Heart left ventricle (tissue), 16 donors: ENCODE measurements around the gene PARVG. TPM values are rescaled to one million over a fixed set of nuclear protein-coding genes. Genes with fewer than 3 reads are reported as not detected.

ENCODE experiments used
- ATAC-seq, 4 donors: fragments of 200-7000 bp; cut with Tn5 transposase; one replicate each; pipeline ENCODE4 v1.9.1; 2020 to 2022; ENCODE audit warnings: moderate library complexity in 4 of 4, mild to moderate bottlenecking in 3 of 4, moderate number of reproducible peaks in 1 of 4
- DNase-seq, 5 donors: peaks; one replicate each; pipeline ENCODE4 v3.0.0-alpha.2; 2020
- H3K27ac ChIP-seq, 12 donors: fragments of 200-600 bp; sonication (generic) in 4 of 12; one replicate each; pipeline versions ENCODE4 v1.5.0 to v1.8.0; 2016 to 2022; ENCODE audit warnings: mild to moderate bottlenecking in 2 of 12
- H3K27me3 ChIP-seq, 9 donors: fragments of 200-600 bp; sonication (generic) in 2 of 9; one replicate each; pipeline versions ENCODE4 v1.5.1 to v1.8.0; 2016 to 2022; ENCODE audit warnings: mild to moderate bottlenecking in 3 of 9
- H3K36me3 ChIP-seq, 9 donors: fragments of 200-600 bp; sonication (generic) in 2 of 9; one replicate each; pipeline versions ENCODE4 v1.5.0 to v1.8.0; 2018 to 2022; ENCODE audit warnings: mild to moderate bottlenecking in 2 of 9
- H3K4me1 ChIP-seq, 12 donors: fragments of 200-600 bp; sonication (generic) in 4 of 12; one replicate each; pipeline versions ENCODE4 v1.5.0 to v1.8.0; 2016 to 2022; ENCODE audit warnings: mild to moderate bottlenecking in 3 of 12
- H3K4me3 ChIP-seq, 12 donors: fragments of 200-600 bp; sonication (generic) in 4 of 12; one replicate each; pipeline versions ENCODE4 v1.5.0 to v1.8.0; 2017 to 2022; ENCODE audit warnings: mild to moderate bottlenecking in 9 of 12, moderate library complexity in 4 of 12
- H3K9me3 ChIP-seq, 12 donors: fragments of 200-600 bp; sonication (generic) in 4 of 12; one replicate each; pipeline versions ENCODE4 v1.5.0 to v1.8.0; 2016 to 2022; ENCODE audit warnings: mild to moderate bottlenecking in 1 of 12
- POLR2A ChIP-seq, 2 donors: fragments of 450-650 bp; IDR thresholded peaks; one replicate each; pipeline ENCODE4 v1.6.1; 2017; ENCODE audit warnings: antibody characterized with exemption in 2 of 2, mild to moderate bottlenecking in 2 of 2, moderate library complexity in 2 of 2
- WGBS, 4 donors: extraction: QIAGEN DNeasy Blood & Tissue Kit in 2 of 4; methylation state at CpG; one replicate each; pipeline versions ENCODE4 v1.1.5 to v1.1.7; 2013 to 2018; 5-methylcytosine and 5-hydroxymethylcytosine counted together
- intact Hi-C, 10 donors: fragments of 100-400 bp; cut with DNase I; formaldehyde crosslinking; loops; one replicate each; pipeline versions ENCODE4 v1.11.1 to v1.14.2; 2022
- polyA plus RNA-seq, 2 donors: library from polyadenylated mRNA; stranded (reverse); fragments of 200-250 nt; gene quantifications; one replicate each; pipeline ENCODE4 v1.2.3, GENCODE V29; 2013
- total RNA-seq, 9 donors: library from RNA; depleted of rRNA in 2 of 9; stranded (reverse); fragments of >200 nt in 2 of 9; fragmentation: NEBNext Ultra II Directional in 3 of 9; extraction: Animal tissue kit (Norgen Biotek cat#: 25700) in 3 of 9; gene quantifications; one replicate each; pipeline versions ENCODE4 v1.1.0 to v1.2.4, GENCODE V29; 2016 to 2023
- TF ChIP-seq, protein P1 (sequence below), 12 donors: fragments of 200-600 bp; sonication (generic) in 4 of 12; IDR thresholded peaks; one replicate each; pipeline versions ENCODE4 v1.5.0 to v1.8.0; 2018 to 2022; ENCODE audit warnings: antibody characterized with exemption in 12 of 12, mild to moderate bottlenecking in 5 of 12
- donor health status: ischemic (EF 13 %, LVEDD 7.1; RV severe dilation, severe dysfunction).
- donor health status: healthy with polysubstance abuse.
- donor health status: DM: no; HTN: yes; CAD: no.
- donor health status: DM: no; HTN: no; CAD: no.
- donor health status: ischemic (EF 25% LVEDD 6.9; RV normal size, moderate dysfunction).
- donor health status: ischemic (EF 25% LVEDD 5.7; RV mildly dilated, moderate dysfunction).
- donor health status: healthy.
- donor health status: DM: yes; HTN: yes; CAD: no.
- donor health status: ischemic (EF 35%, LVEDD 5.7; RV mildly dilated, moderate dysfunction).
- donor health status: nonischemic (EF 11% LVEDD 7.7; RV severe dilation, severe dysfunction).
- donor health status: DM: yes; HTN: yes; CAD: no.
- donor health status: PGD.
- donor health status: ischemic (EF 29% LVEDD 5.4; RV normal size, mild dysfunction).
- donor health status: nonischemic (EF 23%, LVEDD 6.1; RV moderate dilation, normal function).

The PARVG gene
- total and polyA plus RNA-seq, 11 donors, result 1.1 to 34.8 (median 2.2) TPM

DNA sequence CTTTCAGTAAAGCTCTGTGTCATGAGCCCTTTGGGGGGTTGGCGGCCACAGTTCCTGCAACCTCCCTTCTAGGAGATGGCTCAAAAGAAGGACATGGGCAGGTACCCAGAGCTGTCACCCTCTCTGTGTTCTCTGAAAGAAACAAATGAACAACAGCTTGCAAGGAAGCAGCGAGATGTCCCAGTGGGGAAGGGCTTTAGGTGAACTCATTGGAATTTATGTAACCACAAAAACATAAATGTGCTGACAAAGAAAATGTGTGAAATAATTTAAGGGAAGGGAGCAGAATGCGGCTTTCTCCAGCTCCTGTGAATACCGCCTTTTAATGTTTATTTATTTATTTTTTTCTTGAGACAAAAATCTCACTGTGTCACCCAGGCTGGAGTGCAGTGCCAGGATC lies 3.3 kb downstream of the PARVG start:
- intact Hi-C loops, result no loop called here
- 81 to 88% (median 83%) methylated on average over 4 of the region's 4 CpGs for WGBS, 4 donors
- DNase-seq (no peak), ATAC-seq (no peak)
- H3K4me1 ChIP-seq, result peaks cover 0 to 19% (median 0%) of the 10 kb centered on the region in 12 donors
- TF ChIP-seq, protein P1, sequence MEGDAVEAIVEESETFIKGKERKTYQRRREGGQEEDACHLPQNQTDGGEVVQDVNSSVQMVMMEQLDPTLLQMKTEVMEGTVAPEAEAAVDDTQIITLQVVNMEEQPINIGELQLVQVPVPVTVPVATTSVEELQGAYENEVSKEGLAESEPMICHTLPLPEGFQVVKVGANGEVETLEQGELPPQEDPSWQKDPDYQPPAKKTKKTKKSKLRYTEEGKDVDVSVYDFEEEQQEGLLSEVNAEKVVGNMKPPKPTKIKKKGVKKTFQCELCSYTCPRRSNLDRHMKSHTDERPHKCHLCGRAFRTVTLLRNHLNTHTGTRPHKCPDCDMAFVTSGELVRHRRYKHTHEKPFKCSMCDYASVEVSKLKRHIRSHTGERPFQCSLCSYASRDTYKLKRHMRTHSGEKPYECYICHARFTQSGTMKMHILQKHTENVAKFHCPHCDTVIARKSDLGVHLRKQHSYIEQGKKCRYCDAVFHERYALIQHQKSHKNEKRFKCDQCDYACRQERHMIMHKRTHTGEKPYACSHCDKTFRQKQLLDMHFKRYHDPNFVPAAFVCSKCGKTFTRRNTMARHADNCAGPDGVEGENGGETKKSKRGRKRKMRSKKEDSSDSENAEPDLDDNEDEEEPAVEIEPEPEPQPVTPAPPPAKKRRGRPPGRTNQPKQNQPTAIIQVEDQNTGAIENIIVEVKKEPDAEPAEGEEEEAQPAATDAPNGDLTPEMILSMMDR (IDR thresholded peaks at IDR 0.05), result no peak
- H3K4me3 ChIP-seq, result no peak overlapping the region
- H3K9me3 ChIP-seq, result no peaks in the 10 kb centered on the region
- peaks cover 0 to 34% (median 12%) of the 10 kb centered on the region in 9 donors for H3K27me3 ChIP-seq
- peaks cover 0 to 22% (median 0%) of the 10 kb centered on the region in 9 donors for H3K36me3 ChIP-seq
- H3K27ac ChIP-seq, result no peak overlapping the region

DNA sequence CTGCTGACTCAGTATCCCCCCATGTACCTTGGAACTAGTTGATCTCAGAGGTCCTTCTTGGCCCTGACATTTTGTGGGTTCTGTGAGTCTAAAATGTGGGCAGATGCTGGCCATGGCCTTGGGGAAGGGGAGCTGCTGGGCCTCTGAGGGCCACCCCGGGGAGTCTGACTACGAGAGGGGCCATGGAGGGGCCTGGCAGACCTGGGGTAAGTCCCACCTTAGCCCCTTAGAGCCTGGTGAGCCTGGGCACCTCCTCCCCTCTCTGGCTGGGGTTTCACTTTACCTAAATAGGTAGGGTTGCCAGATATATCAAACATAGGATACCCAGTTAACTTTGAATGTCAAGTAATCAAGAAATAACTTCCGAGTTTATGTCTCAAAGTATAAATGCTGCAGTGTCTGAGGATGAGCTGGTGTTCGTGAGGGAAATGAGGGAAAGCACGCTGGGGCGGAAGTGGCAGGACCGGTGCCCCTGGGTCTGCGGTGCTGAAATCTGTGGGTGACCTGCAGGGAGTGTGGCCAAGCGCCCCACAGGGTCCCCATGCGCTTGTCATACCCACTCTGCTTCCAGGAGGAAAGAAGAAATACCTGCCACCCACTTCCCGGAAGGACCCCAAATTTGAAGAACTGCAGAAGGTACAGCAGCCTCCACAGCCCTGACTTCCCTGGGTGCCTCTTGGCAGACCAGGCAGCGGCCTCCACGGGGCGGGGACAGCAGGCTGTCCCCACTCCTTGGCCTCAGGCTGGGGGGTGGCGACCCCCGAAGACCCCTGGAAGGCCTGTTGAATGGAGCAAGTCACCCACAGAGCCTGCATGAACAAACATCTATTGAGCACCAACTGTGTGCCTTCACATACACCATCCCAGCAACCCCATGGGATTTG lies 4.8 kb downstream of the PARVG start:
- ATAC-seq, result no peak
- no peak overlapping the region for H3K4me3 ChIP-seq

DNA sequence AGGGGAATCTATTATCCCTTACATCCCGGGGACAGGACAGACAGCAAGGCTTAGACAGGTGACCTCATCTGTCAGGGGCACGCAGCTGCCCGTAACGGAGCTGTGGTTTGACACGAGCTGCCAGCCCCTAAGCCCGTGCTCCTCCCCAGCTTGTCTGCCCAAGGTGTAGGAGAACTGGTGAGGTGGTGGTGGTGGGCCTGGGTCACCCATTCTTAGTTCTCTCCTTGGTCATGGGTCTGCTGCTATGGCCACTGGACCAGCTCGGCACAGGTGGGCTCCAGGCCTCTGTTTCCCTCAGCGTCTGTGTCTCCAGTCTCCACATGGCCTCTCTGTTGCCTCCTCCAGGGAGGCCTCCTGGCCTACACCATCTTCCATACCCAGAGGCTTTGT lies 5.4 kb downstream of the PARVG start:
- 77 to 88% (median 80%) methylated on average over 6 to 8 of the region's 8 CpGs for WGBS, 4 donors
- no peak overlapping the region for H3K27ac ChIP-seq
- no peak for TF ChIP-seq POLR2A (IDR thresholded peaks at IDR 0.05)
- TF ChIP-seq, protein P1 (IDR thresholded peaks at IDR 0.05), result no peak
- H3K27me3 ChIP-seq, result peaks cover 0 to 30% (median 12%) of the 10 kb centered on the region in 9 donors
- H3K9me3 ChIP-seq, result no peaks in the 10 kb centered on the region
- H3K4me1 ChIP-seq, result peaks cover 0 to 5% (median 0%) of the 10 kb centered on the region in 12 donors
- intact Hi-C loops, result no loop called here
- H3K4me3 ChIP-seq, result no peak overlapping the region
- ATAC-seq (no peak), DNase-seq (no peak)
- H3K36me3 ChIP-seq, result peaks cover 0 to 22% (median 0%) of the 10 kb centered on the region in 9 donors

More for the DNA sequence above, 4.8 kb downstream of the PARVG start:
- TF ChIP-seq, protein P1 (IDR thresholded peaks at IDR 0.05), result no peak
- no peak for TF ChIP-seq POLR2A (IDR thresholded peaks at IDR 0.05)
- H3K9me3 ChIP-seq, result no peaks in the 10 kb centered on the region
- no peak for DNase-seq
- H3K36me3 ChIP-seq, result peaks cover 0 to 22% (median 0%) of the 10 kb centered on the region in 9 donors
- WGBS, 4 donors, result 91 to 95% (median 93%) methylated on average over 14 to 16 of the region's 16 CpGs
- peaks cover 0 to 30% (median 12%) of the 10 kb centered on the region in 9 donors for H3K27me3 ChIP-seq
- H3K4me1 ChIP-seq, result peaks cover 0 to 11% (median 0%) of the 10 kb centered on the region in 12 donors
- intact Hi-C loops, result no loop called here
- no peak overlapping the region for H3K27ac ChIP-seq

DNA sequence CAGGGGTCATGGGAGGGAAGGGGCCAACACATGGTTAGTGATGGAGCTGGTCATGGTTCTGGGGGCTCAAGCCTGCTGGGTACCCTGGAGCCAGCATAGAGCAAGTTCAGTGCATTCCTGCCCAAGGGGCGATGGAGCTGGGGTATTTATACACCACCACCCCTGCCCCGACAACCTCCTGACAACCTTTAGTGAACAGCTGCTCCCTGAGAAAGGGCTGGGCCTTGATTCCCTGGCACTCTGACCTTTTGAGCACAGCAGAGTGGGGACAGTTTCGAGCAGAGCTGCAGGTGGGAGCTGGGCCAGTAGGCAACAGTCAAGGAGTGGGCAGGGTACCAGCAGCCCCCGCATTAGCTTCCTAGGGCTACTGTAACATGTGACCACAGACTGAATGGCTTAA lies 6.0 kb downstream of the PARVG start:
- no peak for DNase-seq
- WGBS, 4 donors, result 87 to 93% (median 88%) methylated on average over 3 to 4 of the region's 4 CpGs
- no peak for ATAC-seq
- H3K27ac ChIP-seq, result no peak overlapping the region
- H3K4me3 ChIP-seq, result no peak overlapping the region
- peaks cover 0 to 5% (median 0%) of the 10 kb centered on the region in 12 donors for H3K4me1 ChIP-seq
- peaks cover 0 to 26% (median 12%) of the 10 kb centered on the region in 9 donors for H3K27me3 ChIP-seq
- H3K9me3 ChIP-seq, result no peaks in the 10 kb centered on the region
- TF ChIP-seq, protein P1 (IDR thresholded peaks at IDR 0.05), result no peak
- TF ChIP-seq POLR2A (IDR thresholded peaks at IDR 0.05), result no peak
- peaks cover 0 to 22% (median 0%) of the 10 kb centered on the region in 9 donors for H3K36me3 ChIP-seq
- intact Hi-C loops, result no loop called here
